AML-193 (cell line): ENCODE measurements around the gene PROKR1.
A peak's percentile ranks its signal among the peaks of the same experiment; 100 is the strongest.
"Not testable (repeated sequence)": the region's sequence is repeated elsewhere in the genome, so short reads cannot be mapped to it uniquely, and the experiment has no call there.

ENCODE experiments used
- DNase-seq, 2 experiments: peaks; one replicate each; lab custom pipeline; 2025; lab: John Stamatoyannopoulos, UW

PROKR1 gene

DNA sequence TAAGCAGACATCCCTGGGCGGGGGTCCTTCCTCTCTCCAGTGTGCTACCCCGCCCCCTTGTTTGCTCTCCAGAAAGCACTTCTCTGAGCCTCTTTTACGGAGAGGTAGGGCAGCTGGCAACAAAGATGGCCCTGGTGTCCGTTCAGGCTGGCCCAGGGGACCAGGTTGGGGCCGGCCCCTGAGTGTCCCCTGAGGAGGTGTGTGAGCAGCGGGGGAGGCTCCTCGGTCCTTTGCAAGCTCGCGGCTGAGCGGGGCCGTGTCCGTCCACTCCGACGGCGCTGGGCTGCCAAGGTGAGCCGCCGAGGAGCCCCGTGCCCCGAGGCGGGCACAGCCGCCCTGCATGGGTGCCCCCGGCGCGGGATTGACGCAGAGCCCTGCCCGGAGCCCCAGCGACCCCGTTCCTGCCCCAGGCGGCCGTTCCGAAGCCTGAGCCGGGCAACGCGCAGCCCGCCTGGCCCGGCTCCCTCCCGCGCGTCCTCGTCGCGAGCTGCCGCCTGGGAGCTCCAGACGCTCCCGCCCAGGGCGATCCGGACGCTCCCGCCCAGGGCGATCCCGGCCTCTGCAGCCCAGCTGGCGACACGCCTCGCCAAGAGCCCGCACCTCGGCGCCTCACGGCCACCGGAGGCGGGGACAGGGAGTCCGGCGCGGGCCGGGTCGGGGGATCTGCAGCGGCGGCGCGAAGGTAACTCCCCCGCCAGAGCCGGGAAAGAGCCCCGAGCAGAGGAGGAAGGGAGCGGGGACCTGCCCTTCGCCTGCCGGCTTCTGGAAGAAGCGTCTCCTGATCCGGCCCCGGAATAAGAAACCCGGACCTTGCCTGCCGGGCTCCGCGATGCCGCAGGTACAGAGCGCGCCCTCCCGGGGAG is at the start of gene PROKR1:
PROKR1 (plus strand) TSS at position 569 of the 863 bp plus-strand sequence. CDS start 2,243 bp downstream, outside the sequence.
- no peak for DNase-seq

- DNase-seq: peak; percentile 24 to 35
Measured at GRCh38 chr2:68594041-68594440, 49.3 kb upstream of the PROKR1 start.

- DNase-seq: peak; percentile 42 to 45
Measured at GRCh38 chr2:68594674-68595492, 48.5 kb upstream of the PROKR1 start.

GRCh38 chr2:68595493-68595785 is 47.9 kb upstream of the PROKR1 start:
- not testable (repeated sequence) for DNase-seq

DNA sequence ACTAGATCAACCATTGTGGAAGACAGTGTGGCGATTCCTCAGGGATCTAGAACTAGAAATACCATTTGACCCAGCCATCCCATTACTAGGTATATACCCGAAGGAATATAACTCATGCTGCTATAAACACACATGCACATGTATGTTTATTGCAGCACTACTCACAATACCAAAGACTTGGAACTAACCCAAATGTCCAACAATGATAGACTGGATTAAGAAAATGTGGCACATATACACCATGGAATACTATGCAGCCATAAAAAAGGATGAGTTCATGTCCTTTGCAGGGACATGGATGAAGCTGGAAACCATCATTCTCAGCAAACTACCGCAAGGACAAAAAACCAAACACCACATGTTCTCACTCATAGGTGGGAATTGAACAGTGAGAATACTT is 42.9 kb upstream of the PROKR1 start:
- DNase-seq: not testable (repeated sequence)

DNA sequence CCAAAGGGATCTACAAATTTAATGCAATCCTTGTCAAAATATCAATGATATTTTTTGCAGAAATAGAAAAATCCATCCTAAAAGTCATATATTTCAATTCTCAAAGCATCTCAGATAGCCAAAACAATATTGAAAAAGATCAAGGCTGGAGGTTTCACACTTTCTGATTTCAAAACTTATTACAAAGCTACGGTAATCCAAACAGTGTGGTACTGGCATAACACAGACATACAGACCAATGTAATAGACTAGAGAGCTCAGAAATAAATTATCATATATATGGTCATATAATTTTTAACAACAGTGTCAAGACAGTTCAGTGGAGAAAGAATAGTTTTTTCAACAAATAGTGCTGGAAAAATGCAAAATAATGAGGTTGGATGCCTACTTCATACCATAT is 40.3 kb upstream of the PROKR1 start:
- DNase-seq: no peak

- DNase-seq: no peak
Measured at GRCh38 chr2:68604077-68604476, 39.3 kb upstream of the PROKR1 start.

DNA sequence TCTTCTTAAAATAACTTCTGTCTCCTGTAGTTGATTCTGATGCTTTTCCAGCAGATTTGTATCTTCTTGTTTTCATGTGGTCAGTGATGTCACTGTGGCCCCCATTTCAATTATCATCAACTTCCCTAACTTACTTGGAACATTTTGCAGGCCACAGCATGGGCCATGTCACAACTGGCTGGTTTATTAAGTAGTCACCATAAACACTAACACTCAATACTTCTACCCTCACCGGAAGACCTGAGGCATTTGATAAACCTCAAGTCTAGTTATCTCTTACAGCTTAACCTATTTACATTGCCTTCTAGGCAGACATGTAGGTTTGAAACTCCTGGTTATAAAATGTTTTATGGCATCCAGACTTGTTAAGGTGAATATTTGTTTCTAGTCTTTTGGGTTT is 37.4 kb upstream of the PROKR1 start:
- DNase-seq: no peak

- DNase-seq: no peak
Measured at GRCh38 chr2:68606759-68607158, 36.6 kb upstream of the PROKR1 start.

DNA sequence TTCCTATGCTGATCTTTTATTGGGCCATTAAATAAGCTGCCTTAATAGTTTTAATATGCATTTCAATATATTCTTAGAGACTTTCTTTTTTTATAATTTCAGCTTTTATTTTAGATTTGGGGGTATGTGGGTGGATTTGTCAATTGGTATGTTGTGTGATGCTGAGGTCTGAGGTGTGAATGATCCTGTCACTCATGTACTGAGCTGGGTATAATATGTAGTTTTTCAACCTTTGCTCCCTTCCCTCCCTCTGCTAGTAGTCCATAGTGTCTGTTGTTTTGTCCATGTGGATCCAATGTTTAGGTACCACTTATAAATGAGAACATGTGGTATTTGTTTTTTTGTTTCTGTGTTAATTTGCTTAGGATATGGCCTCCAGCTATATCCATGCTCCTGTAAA is 35.5 kb upstream of the PROKR1 start:
- no peak for DNase-seq

DNA sequence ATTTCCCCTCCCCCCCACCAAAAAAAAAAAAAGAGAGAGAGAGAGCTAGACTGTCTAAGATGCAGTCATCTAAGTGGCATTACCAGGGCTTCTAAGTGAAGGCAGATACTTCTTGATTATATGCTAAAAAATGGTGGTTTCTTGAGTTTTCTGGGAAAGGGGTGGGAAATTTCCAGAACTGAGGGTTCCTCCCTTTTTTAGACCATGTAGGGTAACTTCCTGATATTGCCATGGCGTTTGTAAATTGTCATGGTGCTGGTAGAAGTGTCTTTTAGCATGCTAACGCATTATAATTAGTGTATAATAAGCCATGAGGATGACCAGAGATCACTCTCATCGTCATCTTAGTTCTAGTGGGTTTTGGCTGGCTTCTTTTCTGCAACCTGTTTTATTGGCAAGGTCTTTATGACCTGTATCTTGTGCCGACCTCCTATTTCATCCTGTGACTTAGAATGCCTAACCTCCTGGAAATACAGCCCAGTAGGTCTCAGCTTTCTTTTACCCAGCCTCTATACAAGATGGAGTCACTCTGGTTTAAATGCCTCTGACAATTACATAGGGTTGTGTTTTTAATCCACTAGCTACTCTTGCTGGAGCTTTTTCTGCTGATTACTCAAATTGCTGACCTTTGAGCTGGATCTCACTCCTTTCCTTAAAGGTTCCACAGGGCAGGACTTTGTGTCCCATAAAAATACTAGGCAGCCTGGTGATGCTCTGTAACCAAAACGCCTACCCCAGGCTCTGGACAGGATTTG is 30.4 kb upstream of the PROKR1 start:
- no peak for DNase-seq

DNA sequence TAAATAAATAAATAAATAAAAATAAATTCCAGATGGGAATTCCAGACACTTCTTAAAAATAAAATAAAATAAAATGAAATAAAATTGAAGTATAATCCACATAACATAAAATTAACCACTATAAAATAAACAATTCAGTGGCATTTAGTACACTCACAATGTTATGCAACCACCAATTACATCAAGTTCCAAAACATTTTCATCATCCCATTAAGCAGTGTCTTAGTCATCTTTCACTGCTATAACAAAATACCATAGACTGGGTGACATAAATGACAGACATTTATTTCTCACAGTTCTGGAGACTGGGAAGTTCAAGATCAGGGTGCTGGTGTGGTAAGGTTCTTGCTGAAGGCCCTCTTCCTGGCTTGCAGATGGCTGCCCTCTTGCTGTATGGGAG is 22.6 kb upstream of the PROKR1 start:
- DNase-seq: no peak

DNA sequence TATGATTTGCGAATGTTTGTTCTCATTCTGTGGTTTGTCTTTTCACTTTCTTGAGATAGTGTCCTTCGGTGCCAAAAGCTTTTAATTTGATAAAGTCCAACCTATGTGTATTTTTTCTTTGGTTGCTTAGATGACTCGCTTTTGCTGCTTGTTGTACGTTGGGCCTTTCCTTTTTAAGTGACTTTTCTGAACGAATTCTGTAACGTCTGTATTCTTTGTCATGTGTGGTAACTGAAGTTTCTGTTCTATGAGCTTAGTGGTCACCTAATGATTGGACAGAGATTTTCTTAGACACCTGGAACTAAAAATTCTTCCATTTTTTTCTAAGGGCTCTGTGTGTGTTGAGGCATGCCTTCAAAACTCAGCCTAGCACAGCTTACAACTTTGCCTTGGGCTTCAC is 19.6 kb upstream of the PROKR1 start:
- no peak for DNase-seq

GRCh38 chr2:68627615-68628014 is 15.8 kb upstream of the PROKR1 start:
- no peak for DNase-seq

DNA sequence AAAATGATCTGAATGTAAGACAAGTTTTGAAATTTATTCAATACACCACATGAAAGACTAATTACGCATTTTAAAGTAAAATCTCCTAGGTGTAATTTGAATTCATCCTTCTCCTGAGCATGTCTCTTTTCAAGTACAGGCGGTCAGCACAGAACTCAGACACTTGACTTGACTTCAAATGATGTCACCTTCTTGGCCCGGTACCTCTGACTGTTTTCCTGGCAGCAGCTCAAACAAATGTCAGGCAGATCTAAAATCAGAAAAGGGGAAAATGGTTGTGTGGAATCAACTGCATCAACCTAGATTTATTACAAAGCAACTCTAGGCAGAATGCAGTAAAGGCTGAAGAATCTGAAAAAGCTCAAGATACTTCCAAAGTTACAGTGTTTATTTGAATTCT is 11.4 kb upstream of the PROKR1 start:
- DNase-seq: no peak

DNA sequence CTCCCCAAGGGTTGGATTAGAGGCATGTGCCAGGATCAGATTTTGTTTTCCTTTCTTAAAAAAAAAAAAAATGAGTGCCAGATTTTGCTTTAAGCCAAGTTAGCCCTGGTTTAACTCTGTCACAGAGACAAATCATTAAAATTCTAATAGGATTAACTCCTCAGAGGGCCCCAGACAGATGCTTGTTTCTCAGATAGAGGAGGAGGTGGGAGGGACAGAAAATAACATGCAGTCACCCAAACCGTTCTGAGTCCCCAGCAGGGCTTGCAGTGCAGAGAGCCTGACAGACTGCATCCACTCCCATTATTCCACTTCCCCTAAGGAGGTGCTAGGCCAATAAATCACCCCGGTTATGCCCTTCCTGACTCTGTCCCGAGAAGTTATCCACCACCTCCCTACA is 6.3 kb upstream of the PROKR1 start:
- no peak for DNase-seq

DNA sequence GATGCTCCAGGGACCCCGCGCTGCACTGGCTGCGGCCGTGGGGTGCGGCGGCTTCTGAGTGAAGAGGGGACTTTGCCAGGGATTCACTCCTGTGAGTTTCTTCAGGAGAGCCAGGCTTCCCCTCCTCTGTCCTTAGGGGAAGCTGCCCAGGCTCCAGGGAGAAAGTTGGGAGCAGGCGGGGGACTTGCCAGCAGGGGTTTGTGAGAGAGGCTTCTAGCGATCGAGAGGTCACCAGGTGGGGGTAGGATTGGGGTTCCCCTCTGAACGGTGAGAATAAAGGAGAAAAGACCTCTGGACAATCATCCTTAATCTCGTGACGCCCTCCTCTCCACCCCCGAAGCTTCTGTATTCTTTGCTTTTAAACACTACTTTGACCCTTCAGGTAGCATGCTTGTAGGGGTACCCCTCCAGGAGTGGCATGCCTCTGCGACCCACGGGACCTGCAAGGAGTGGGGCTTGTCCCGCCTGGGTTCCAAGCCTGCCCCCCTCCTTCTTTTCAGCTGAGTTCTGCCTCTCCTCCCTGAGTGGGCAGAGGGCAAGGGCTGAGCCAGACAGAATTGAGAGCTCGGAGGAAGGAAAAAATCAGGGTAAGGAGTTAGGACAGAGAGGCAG is 601 bp downstream of the PROKR1 start:
- no peak for DNase-seq

DNA sequence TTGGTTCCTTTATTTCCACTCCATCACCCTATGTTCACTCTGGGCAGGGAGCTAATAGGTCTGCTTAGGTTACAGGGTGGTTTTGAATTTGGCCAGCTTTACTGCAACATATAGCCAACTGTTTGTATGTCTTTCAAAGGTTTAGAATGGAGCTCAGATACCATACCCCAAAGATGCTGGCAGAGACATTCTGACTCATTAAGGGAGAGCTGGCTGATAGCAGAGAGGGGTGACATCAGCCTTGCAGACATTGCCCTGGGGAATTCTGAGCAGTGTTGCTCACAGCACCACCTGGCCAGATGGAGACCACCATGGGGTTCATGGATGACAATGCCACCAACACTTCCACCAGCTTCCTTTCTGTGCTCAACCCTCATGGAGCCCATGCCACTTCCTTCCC is 2.1 kb downstream of the PROKR1 start:
- no peak for DNase-seq

DNA sequence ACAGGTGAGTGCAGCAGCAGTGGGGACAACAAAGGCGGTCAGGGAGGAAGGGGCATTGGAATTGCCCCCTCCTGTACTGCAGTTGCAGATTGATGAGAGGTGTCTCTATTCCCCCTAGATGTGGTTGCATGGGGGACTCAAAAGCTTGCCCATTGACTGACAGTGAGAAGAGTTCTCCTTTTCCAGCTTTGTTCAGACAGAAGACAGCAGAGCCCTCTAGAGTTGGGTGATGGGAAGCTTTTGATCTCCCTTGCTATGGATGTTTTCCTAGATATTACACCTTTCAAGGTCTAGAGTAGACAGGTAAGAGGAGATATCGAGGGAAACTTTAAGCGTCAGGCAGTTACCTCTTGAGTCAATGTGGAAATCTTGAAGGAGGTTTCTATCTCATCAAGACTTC is 2.9 kb downstream of the PROKR1 start:
- peak; percentile 34 to 36 for DNase-seq

- DNase-seq: no peak
Measured at GRCh38 chr2:68650645-68651044, 7.3 kb downstream of the PROKR1 start.

DNA sequence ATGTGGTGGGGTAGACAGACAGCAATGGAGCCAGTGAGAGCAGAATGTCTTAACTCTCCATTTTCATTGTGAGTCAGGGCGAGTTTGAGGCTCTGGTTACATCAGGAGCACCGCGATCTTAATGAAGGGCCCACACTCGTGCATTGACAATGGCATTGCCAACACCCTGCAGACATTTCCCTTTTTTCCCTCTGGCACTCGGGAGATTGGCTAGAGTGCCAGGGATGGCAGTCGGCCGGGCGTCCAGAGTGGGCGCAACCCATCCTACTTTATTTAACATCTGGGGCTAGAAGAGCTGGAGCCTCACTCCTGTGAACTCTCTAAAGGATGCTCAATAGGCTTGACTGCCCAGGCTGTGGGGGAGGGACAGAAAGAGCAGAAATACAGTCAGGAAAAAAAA is 9.7 kb downstream of the PROKR1 start:
- no peak for DNase-seq

GRCh38 chr2:68653538-68653982 is 10.2 kb downstream of the PROKR1 start:
- peak; percentile 52 to 74 for DNase-seq
